Measurements from ENCODE around the gene PNMA8B.

- no peak for TF ChIP-seq CTCF (IDR thresholded peaks at IDR 0.05)
- no peak for TF ChIP-seq EZH2 (IDR thresholded peaks at IDR 0.05)
- no peak for TF ChIP-seq EZH2phosphoT487 (IDR thresholded peaks at IDR 0.05)
These were observed 13.7 kb downstream of the PNMA8B start for GRCh38 chr19:46481947-46482346.
